ENCODE measurements around the gene NTRK3. TPM values are rescaled to one million over a fixed set of nuclear protein-coding genes. Genes with fewer than 3 reads are reported as not detected.
A peak's percentile ranks its signal among the peaks of the same experiment; 100 is the strongest.

NTRK3 gene
- total RNA-seq, 4 donors from 2014 or later, result 5.3 to 11.7 (median 6.3) TPM

GRCh38 chr15:88258093-88258641 is 1.6 kb upstream of the NTRK3 start:
- no peak for DNase-seq (ENCODE audit: low spot score in 2 of 2)
- Histone ChIP-seq H3K27ac (no peak overlapping the region), H3K4me1 (peaks cover 36% of the 10 kb centered on the region), H3K9me3 (no peaks in the 10 kb centered on the region), H3K27me3 (peaks cover 72% of the 10 kb centered on the region), H3K4me3 (peak overlapping the region; percentile 49), H3K36me3 (no peaks in the 10 kb centered on the region)
- TF ChIP-seq POLR2A (IDR thresholded peaks at IDR 0.05) (no peak), POLR2AphosphoS5 (IDR thresholded peaks at IDR 0.05) (no peak), CTCF (IDR thresholded peaks at IDR 0.05) (peak in 1 of 2 donors; percentile 6), EP300 (IDR thresholded peaks at IDR 0.05) (no peak)
- 12% methylated on average over 17 of the region's 17 CpGs for WGBS

- H3K9me3 ChIP-seq, result no peaks in the 10 kb centered on the region
- no peaks in the 10 kb centered on the region for H3K36me3 ChIP-seq
- peak overlapping the region; percentile 49 for H3K4me3 ChIP-seq
- H3K27ac ChIP-seq, result no peak overlapping the region
- TF ChIP-seq CTCF (IDR thresholded peaks at IDR 0.05) (no peak), EP300 (IDR thresholded peaks at IDR 0.05) (no peak), POLR2A (IDR thresholded peaks at IDR 0.05) (no peak), POLR2AphosphoS5 (IDR thresholded peaks at IDR 0.05) (no peak)
- peaks cover 36% of the 10 kb centered on the region for H3K4me1 ChIP-seq
- WGBS, result 2% methylated on average over 43 of the region's 49 CpGs
- no peak for DNase-seq (ENCODE audit: low spot score in 2 of 2)
- H3K27me3 ChIP-seq, result peaks cover 76% of the 10 kb centered on the region
Measured at GRCh38 chr15:88257311-88258092, 963 bp upstream of the NTRK3 start.

- H3K36me3 ChIP-seq, result no peaks in the 10 kb centered on the region
- no peak for DNase-seq (ENCODE audit: low spot score in 2 of 2)
- H3K4me3 ChIP-seq, result peak overlapping the region; percentile 49
Measured at GRCh38 chr15:88255484-88256278, 858 bp downstream of the NTRK3 start.

GRCh38 chr15:88255087-88255483 is 1.5 kb downstream of the NTRK3 start:
- no peak overlapping the region for H3K27ac ChIP-seq
- 11% methylated on average over 10 of the region's 23 CpGs for WGBS

More at GRCh38 chr15:88255484-88256278, 858 bp downstream of the NTRK3 start:
- Histone ChIP-seq H3K27ac (no peak overlapping the region), H3K9me3 (no peaks in the 10 kb centered on the region), H3K27me3 (peaks cover 73% of the 10 kb centered on the region), H3K4me1 (peaks cover 36% of the 10 kb centered on the region)
- WGBS, result 0% methylated on average over 30 of the region's 58 CpGs
- TF ChIP-seq CTCF (IDR thresholded peaks at IDR 0.05) (no peak), EP300 (IDR thresholded peaks at IDR 0.05) (no peak), POLR2A (IDR thresholded peaks at IDR 0.05) (no peak)

More at GRCh38 chr15:88255087-88255483, 1.5 kb downstream of the NTRK3 start:
- peaks cover 73% of the 10 kb centered on the region for H3K27me3 ChIP-seq
- TF ChIP-seq CTCF (IDR thresholded peaks at IDR 0.05) (no peak), POLR2A (IDR thresholded peaks at IDR 0.05) (no peak), POLR2AphosphoS5 (IDR thresholded peaks at IDR 0.05) (no peak), EP300 (IDR thresholded peaks at IDR 0.05) (no peak)
- H3K4me3 ChIP-seq, result peak overlapping the region; percentile 49
- no peaks in the 10 kb centered on the region for H3K9me3 ChIP-seq
- H3K4me1 ChIP-seq, result peaks cover 36% of the 10 kb centered on the region
- no peak for DNase-seq (ENCODE audit: low spot score in 2 of 2)
- no peaks in the 10 kb centered on the region for H3K36me3 ChIP-seq

Measured in suprapubic skin (tissue), 4 donors.